K562 (cell line): Measurements from ENCODE around the gene SERTAD3. TPM values are rescaled to one million over a fixed set of nuclear protein-coding genes. Genes with fewer than 3 reads are reported as not detected.
"Not testable (repeated sequence)": the region's sequence is repeated elsewhere in the genome, so short reads cannot be mapped to it uniquely, and the experiment has no call there.

Experiments
- ATAC-seq: fragments of 200-7000 bp; cut with Tn5 transposase; 3 replicates; pipeline ENCODE4 v1.9.1; 2020; ENCODE audit warnings: moderate library complexity
- BruUV-seq: library from RNA; stranded (reverse); fragments of 400-500 nt; replicated peaks from 2 replicates; lab custom pipeline; 2021; lab: Mats Ljungman, UMichigan
- CTCF ChIA-PET: fragments of 300-600 bp; formaldehyde crosslinking; extraction: SDS; loops from one replicate; lab custom pipeline; 2021; ENCODE audit warnings: low intra/inter-chr PET ratio; lab: Yijun Ruan, JAX
- POLR2A ChIA-PET: fragments of 300-600, 350-650 bp; sonication (Branson Sonifier 250); formaldehyde crosslinking; extraction: SDS; loops from one replicate; lab custom pipeline; 2021; ENCODE audit warnings: antibody characterized with exemption, inconsistent platforms; lab: Yijun Ruan, JAX
- DNase-seq, 4 experiments: peaks; one replicate each; pipeline versions ENCODE4 v3.0.0 to v3.0.0-alpha.2; 2011 to 2018; ENCODE audit warnings: low spot score in 3 of 4, mixed read lengths in 3 of 4; ENCODE audit errors: extremely low read depth in 1 of 4
- FAIRE-seq: peaks from 2 replicates; lab custom pipeline; 2011; peaks lifted over from hg19 to GRCh38; lab: Jason Lieb, UNC
- H2AFZ ChIP-seq: 2 replicates; pipeline ENCODE4 v1.6.0; 2011; ENCODE audit warnings: low read depth, low read length, control low read depth, inconsistent platforms
- H3K27ac ChIP-seq: fragments of 200-600 bp; 3 replicates; pipeline ENCODE4 v1.8.0; 2011; ENCODE audit warnings: low read depth, mild to moderate bottlenecking, control low read depth, inconsistent platforms, low read length, moderate library complexity, mixed read lengths; ENCODE audit errors: extremely low read depth
- H3K27me3 ChIP-seq, 2 experiments: fragments of 300-600 bp in 1 of 2; 2 replicates in 1 of 2; 3 replicates in 1 of 2; pipeline versions ENCODE4 v1.6.0 to v1.8.0; 2011; ENCODE audit warnings: inconsistent platforms in 2 of 2, low read length in 2 of 2, mild to moderate bottlenecking in 1 of 2, mixed read lengths in 1 of 2, moderate library complexity in 1 of 2; ENCODE audit not compliant: control insufficient read depth in 2 of 2, insufficient read depth in 2 of 2
- H3K36me3 ChIP-seq: fragments of 300-600 bp; 3 replicates; pipeline ENCODE4 v1.8.0; 2011; ENCODE audit warnings: mild to moderate bottlenecking, low read length, inconsistent platforms; ENCODE audit not compliant: control insufficient read depth, insufficient read depth
- H3K4me1 ChIP-seq, 2 experiments: fragments of 200-600 bp in 1 of 2; replicated peaks in 1 of 2; 2 replicates in 1 of 2; 3 replicates in 1 of 2; pipeline versions ENCODE4 v1.5.1 to v1.8.0; 2011; ENCODE audit warnings: inconsistent platforms in 2 of 2, low read length in 2 of 2, mild to moderate bottlenecking in 1 of 2, mixed read lengths in 1 of 2, moderate library complexity in 1 of 2; ENCODE audit not compliant: control insufficient read depth in 2 of 2, insufficient read depth in 2 of 2
- H3K4me2 ChIP-seq: 2 replicates; pipeline ENCODE4 v1.6.1; 2011; ENCODE audit warnings: low read length, control low read depth, inconsistent platforms, mixed read lengths; ENCODE audit not compliant: insufficient read depth
- H3K4me3 ChIP-seq: fragments of 200-600 bp; sonication (generic), shearing (Covaris generic); 2 replicates; pipeline ENCODE4 v1.5.1; 2016; ENCODE audit warnings: control low read depth, inconsistent platforms
- H3K79me2 ChIP-seq: fragments of 200-600 bp; 3 replicates; pipeline ENCODE4 v1.8.0; 2011; ENCODE audit warnings: low read length, inconsistent platforms; ENCODE audit not compliant: control insufficient read depth, insufficient read depth
- H3K9ac ChIP-seq, 2 experiments: 2 replicates each; pipeline versions ENCODE4 v1.6.0 to v1.6.1; 2011; ENCODE audit warnings: low read depth in 2 of 2, low read length in 2 of 2, control low read depth in 1 of 2, inconsistent platforms in 1 of 2, mild to moderate bottlenecking in 1 of 2, mixed read lengths in 1 of 2; ENCODE audit not compliant: insufficient read depth in 1 of 2
- H3K9me1 ChIP-seq: one replicate; pipeline ENCODE4 v1.6.0; 2011; ENCODE audit warnings: inconsistent platforms, mild to moderate bottlenecking, low read length, moderate library complexity; ENCODE audit not compliant: control insufficient read depth, insufficient read depth
- H3K9me3 ChIP-seq: replicated peaks from 2 replicates; pipeline ENCODE4 v1.5.1; 2011; ENCODE audit warnings: low read depth, low read length, inconsistent platforms; ENCODE audit not compliant: control insufficient read depth, insufficient read depth
- H4K20me1 ChIP-seq: replicated peaks from 2 replicates; pipeline ENCODE4 v1.6.1; 2011; ENCODE audit warnings: low read length, inconsistent platforms, mixed read lengths; ENCODE audit not compliant: control insufficient read depth, insufficient read depth
- ATF3 ChIP-seq, 2 experiments: fragments of 450-650 bp in 1 of 2; sonication (generic) in 1 of 2; formaldehyde crosslinking in 1 of 2; IDR thresholded peaks in 1 of 2; conservative IDR thresholded peaks in 1 of 2; 2 replicates each; pipeline versions ENCODE4 v1.6.1 to v1.8.1; 2016 to 2023; ENCODE audit warnings: mild to moderate bottlenecking in 2 of 2, moderate library complexity in 2 of 2, inconsistent platforms in 1 of 2, missing genetic modification reagents in 1 of 2
- ATF7 ChIP-seq: fragments of 450-650 bp; IDR thresholded peaks from 2 replicates; pipeline ENCODE4 v1.7.1; 2014; ENCODE audit warnings: mild to moderate bottlenecking, moderate library complexity
- MYNN ChIP-seq, 2 experiments: sonication (generic); formaldehyde crosslinking in 1 of 2; IDR thresholded peaks; 2 replicates each; pipeline versions ENCODE4 v1.5.0 to v1.6.1; 2016 to 2020; ENCODE audit warnings: antibody characterized with exemption in 1 of 2, missing genetic modification reagents in 1 of 2
- RBFOX2 ChIP-seq: fragments of 200-400 bp; formaldehyde crosslinking; IDR thresholded peaks from 2 replicates; pipeline ENCODE4 v1.6.1; 2017; ENCODE audit warnings: low read depth, mild to moderate bottlenecking, low read length, moderate library complexity
- WGBS: fragments of 100-300 bp; shearing (Covaris generic); methylation state at CpG from one replicate; pipeline ENCODE4 v1.1.6; 2016; ENCODE audit warnings: low coverage, mixed read lengths; ENCODE audit not compliant: insufficient coverage; ENCODE audit errors: missing lambda C conversion rate; 5-methylcytosine and 5-hydroxymethylcytosine counted together
- in situ Hi-C: fragments of 300-500 bp; cut with MboI; formaldehyde crosslinking; loops from 4 replicates; pipeline ENCODE4 v1.15.0; 2018; ENCODE audit warnings: inconsistent platforms, mixed read lengths
- intact Hi-C: fragments of 100-400 bp; cut with micrococcal nuclease; formaldehyde crosslinking; loops from 2 replicates; pipeline ENCODE4 v1.14.2; 2022
- polyA plus RNA-seq, 8 experiments: library from polyadenylated mRNA; depleted of rRNA in 4 of 8; stranded (reverse) in 5 of 8; unstranded in 3 of 8; fragments of >200 nt; fragmentation: Nextera tagmentation in 2 of 8; fragmentation: Illumina TruSeq in 1 of 8; extraction: Ambion mirVana in 2 of 8; extraction: Trizol in 1 of 8; gene quantifications; 2 replicates each; pipeline versions ENCODE4 v1.2.1 to v1.2.3, GENCODE V29; 2011 to 2014; ENCODE audit warnings: inconsistent platforms in 1 of 8, missing spikeins in 1 of 8
- total RNA-seq, 7 experiments: library from RNA; depleted of rRNA in 6 of 7; stranded (reverse); fragments of >200 nt in 6 of 7; fragmentation: Illumina TruSeq in 2 of 7; extraction: Trizol in 2 of 7; gene quantifications; 2 replicates each; pipeline versions ENCODE4 v1.2.1 to v1.2.3, GENCODE V29; 2011 to 2021; ENCODE audit warnings: low replicate concordance in 1 of 7

The SERTAD3 gene
- total and polyA plus RNA-seq, 9 of the 15 experiments (the other 6 are each of a cell fraction or from before 2014, with no cell fraction given), result 5.4 to 28.9 (median 17.5) TPM

DNA sequence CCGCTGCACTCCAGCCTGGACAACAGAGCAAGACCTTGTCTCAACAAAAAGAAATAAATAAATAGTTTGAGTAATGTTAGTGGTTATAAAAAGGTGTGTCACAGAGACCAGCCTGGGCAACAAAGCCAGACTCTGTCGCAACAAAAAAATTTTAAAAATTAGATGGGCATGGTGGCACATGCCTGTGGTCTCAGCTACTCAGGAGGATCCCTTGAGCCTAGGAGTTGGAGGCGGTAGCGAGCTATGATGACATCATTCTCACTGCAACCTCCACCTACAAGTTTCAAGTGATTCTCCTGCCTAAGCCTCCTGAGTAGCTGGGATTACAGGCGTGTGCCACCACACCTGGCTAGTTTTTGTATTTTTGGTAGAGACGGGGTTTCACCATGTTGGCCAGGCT lies 9.8 kb upstream of the SERTAD3 start:
- WGBS, result 94% methylated on average over 4 of the region's 6 CpGs
- not testable (repeated sequence) for H3K79me2 ChIP-seq; DNase-seq; H3K9ac ChIP-seq; H3K27me3 ChIP-seq; H3K4me3 ChIP-seq; TF ChIP-seq ATF3 (CRISPR knock-in tag; conservative IDR thresholded peaks at IDR 0.05); MYNN (CRISPR knock-in tag; IDR thresholded peaks at IDR 0.05)
- TF ChIP-seq ATF3 (IDR thresholded peaks at IDR 0.05) (peak; percentile 65), MYNN (IDR thresholded peaks at IDR 0.05) (peak; percentile 22; the same call in 1 of the 2 replicates), RBFOX2 (peak; percentile 26; the same call in 1 of the 2 replicates), ATF7 (peak; percentile 34; the same call in 1 of the 2 replicates)
- TF ChIP-seq, all 486 proteins: peak for 4; not testable (repeated sequence) for 482
- H3K36me3 ChIP-seq, result peaks cover 84% of the 10 kb centered on the region
- H3K4me2 ChIP-seq, H3K9me3 ChIP-seq, BruUV-seq, FAIRE-seq, H2AFZ ChIP-seq, CTCF ChIA-PET, H3K4me1 ChIP-seq, H3K27ac ChIP-seq, H3K9me1 ChIP-seq, ATAC-seq, intact Hi-C loops, H4K20me1 ChIP-seq, in situ Hi-C loops: not testable (repeated sequence)
- POLR2A ChIA-PET, result interaction anchor here (0.6 to 4.2 kb wide), 8 partner anchors 8 to 156 kb away, joined by 3 to 43 read pairs (median 3); partner anchors contain the start of gene BLVRB
